ENCODE measurements around the gene ING2.

DNA sequence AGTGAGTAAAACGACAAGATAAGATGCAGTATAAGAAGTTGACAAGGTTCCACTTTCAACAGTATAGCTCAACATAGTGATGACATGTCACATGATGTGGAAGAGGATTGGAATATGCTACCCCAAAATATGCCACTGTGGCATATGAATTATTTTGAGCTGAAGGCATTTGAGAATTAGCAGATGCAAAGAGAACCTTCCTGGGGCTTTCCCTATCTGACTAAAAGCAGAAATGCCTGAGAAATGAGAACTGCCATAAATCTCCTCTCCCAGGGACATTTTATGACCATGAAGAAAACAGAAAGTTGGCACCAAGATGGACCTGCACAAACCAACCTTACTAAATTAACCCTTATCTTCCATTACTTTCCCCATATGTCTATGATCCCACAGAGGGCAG lies 35.6 kb upstream of the ING2 start:
- TF ChIP-seq, protein P1, sequence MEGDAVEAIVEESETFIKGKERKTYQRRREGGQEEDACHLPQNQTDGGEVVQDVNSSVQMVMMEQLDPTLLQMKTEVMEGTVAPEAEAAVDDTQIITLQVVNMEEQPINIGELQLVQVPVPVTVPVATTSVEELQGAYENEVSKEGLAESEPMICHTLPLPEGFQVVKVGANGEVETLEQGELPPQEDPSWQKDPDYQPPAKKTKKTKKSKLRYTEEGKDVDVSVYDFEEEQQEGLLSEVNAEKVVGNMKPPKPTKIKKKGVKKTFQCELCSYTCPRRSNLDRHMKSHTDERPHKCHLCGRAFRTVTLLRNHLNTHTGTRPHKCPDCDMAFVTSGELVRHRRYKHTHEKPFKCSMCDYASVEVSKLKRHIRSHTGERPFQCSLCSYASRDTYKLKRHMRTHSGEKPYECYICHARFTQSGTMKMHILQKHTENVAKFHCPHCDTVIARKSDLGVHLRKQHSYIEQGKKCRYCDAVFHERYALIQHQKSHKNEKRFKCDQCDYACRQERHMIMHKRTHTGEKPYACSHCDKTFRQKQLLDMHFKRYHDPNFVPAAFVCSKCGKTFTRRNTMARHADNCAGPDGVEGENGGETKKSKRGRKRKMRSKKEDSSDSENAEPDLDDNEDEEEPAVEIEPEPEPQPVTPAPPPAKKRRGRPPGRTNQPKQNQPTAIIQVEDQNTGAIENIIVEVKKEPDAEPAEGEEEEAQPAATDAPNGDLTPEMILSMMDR (conservative IDR thresholded peaks at IDR 0.05; ENCODE audit: low read depth, low read length) = no peak
- TF ChIP-seq EZH2 (IDR thresholded peaks at IDR 0.05; ENCODE audit: borderline replicate concordance, low read depth, low read length, poor library complexity, severe bottlenecking) = no peak
